Spleen (tissue), 11 donors: Measurements from ENCODE around the gene CDR2. TPM values are rescaled to one million over a fixed set of nuclear protein-coding genes. Genes with fewer than 3 reads are reported as not detected.
A peak's percentile ranks its signal among the peaks of the same experiment; 100 is the strongest.

Experiments
- DNase-seq: peaks from one replicate; pipeline ENCODE4 v3.0.0-alpha.2; 2020
- H3K27ac ChIP-seq, 8 donors: fragments of 200-600 bp; sonication (generic) in 7 of 8; 1 replicate in 4 of 8; 2 replicates in 4 of 8; pipeline versions ENCODE4 v1.5.0 to v1.8.0; 2016 to 2021; ENCODE audit warnings: inconsistent platforms in 4 of 8, mild to moderate bottlenecking in 4 of 8, moderate library complexity in 1 of 8
- H3K27me3 ChIP-seq, 7 donors: fragments of 200-600 bp; sonication (generic) in 6 of 7; replicated peaks in 1 of 7; 1 replicate in 4 of 7; 2 replicates in 3 of 7; pipeline versions ENCODE4 v1.5.0 to v1.8.0; 2016 to 2021; ENCODE audit warnings: inconsistent platforms in 3 of 7, mild to moderate bottlenecking in 1 of 7
- H3K36me3 ChIP-seq, 6 donors: fragments of 200-600 bp; sonication (generic) in 5 of 6; 1 replicate in 4 of 6; 2 replicates in 2 of 6; pipeline versions ENCODE4 v1.5.0 to v1.8.0; 2016 to 2021; ENCODE audit warnings: inconsistent platforms in 2 of 6
- H3K4me1 ChIP-seq, 6 donors: fragments of 200-600 bp; sonication (generic) in 5 of 6; 1 replicate in 3 of 6; 2 replicates in 3 of 6; pipeline versions ENCODE4 v1.5.0 to v1.8.0; 2016 to 2021; ENCODE audit warnings: inconsistent platforms in 3 of 6
- H3K4me3 ChIP-seq, 8 donors: fragments of 200-600 bp; sonication (generic) in 7 of 8; 1 replicate in 4 of 8; 2 replicates in 4 of 8; pipeline versions ENCODE4 v1.5.0 to v1.8.0; 2016 to 2021; ENCODE audit warnings: inconsistent platforms in 4 of 8, mild to moderate bottlenecking in 4 of 8, moderate library complexity in 2 of 8
- H3K9me3 ChIP-seq, 8 donors: fragments of 200-600 bp; sonication (generic) in 7 of 8; 1 replicate in 4 of 8; 2 replicates in 4 of 8; pipeline versions ENCODE4 v1.5.0 to v1.8.0; 2016 to 2021; ENCODE audit warnings: inconsistent platforms in 4 of 8
- CTCF ChIP-seq, 11 experiments: fragments of 200-600 bp in 7 of 11; fragments of 450-650 bp in 4 of 11; sonication (generic) in 4 of 11; IDR thresholded peaks in 8 of 11; conservative IDR thresholded peaks in 3 of 11; 1 replicate in 7 of 11; 2 replicates in 4 of 11; pipeline versions ENCODE4 v1.4.0 to v1.8.0; 2016 to 2021; ENCODE audit warnings: antibody characterized with exemption in 11 of 11, inconsistent platforms in 4 of 11, mild to moderate bottlenecking in 1 of 11
- POLR2A ChIP-seq, 3 donors: fragments of 450-650 bp; IDR thresholded peaks; one replicate each; pipeline ENCODE4 v1.5.1; 2017; ENCODE audit warnings: antibody characterized with exemption in 3 of 3, mild to moderate bottlenecking in 1 of 3
- POLR2AphosphoS5 ChIP-seq, 3 donors: sonication (generic); formaldehyde crosslinking; IDR thresholded peaks; one replicate each; pipeline ENCODE4 v1.5.1; 2017; ENCODE audit warnings: antibody characterized with exemption in 3 of 3
- whole genome bisulfite sequencing, 5 donors: extraction: QIAGEN DNeasy Blood & Tissue Kit in 3 of 5; methylation state at CpG; one replicate each; pipeline versions ENCODE4 v1.1.5 to v1.1.7; 2013 to 2018; 5-methylcytosine and 5-hydroxymethylcytosine counted together
- intact Hi-C: fragments of 100-400 bp; cut with DNase I; formaldehyde crosslinking; loops from one replicate; pipeline ENCODE4 v1.15.0; 2023; ENCODE audit warnings: low total_unique reads
- polyA plus RNA-seq, 3 donors: library from polyadenylated mRNA; stranded (reverse); fragments of 200-250 nt; gene quantifications; one replicate each; pipeline ENCODE4 v1.2.1, GENCODE V29; 2013
- total RNA-seq, 7 donors: library from RNA; depleted of rRNA in 3 of 7; stranded (reverse); fragments of >200 nt in 3 of 7; fragmentation: NEBNext Ultra II Directional in 4 of 7; extraction: Animal tissue kit (Norgen Biotek cat#: 25700) in 4 of 7; gene quantifications; one replicate each; pipeline versions ENCODE4 v1.1.0 to v1.2.1, GENCODE V29; 2016 to 2021
- donor health status: healthy with polysubstance abuse.
- donor health status: DM: no; HTN: no; CAD: no; lungs with moderate emphysema.
- donor health status: DM: no; HTN: no; CAD: no.
- donor health status: Bipolar disorder and iron deficiency.
- donor health status: healthy.
- donor health status: DM: no; HTN: no; CAD: no.
- donor health status: DM: yes; HTN: yes; CAD: no.

Gene CDR2
- total and polyA plus RNA-seq, 10 donors = 7.7 to 33.4 (median 23.6) TPM

- Histone ChIP-seq H3K4me1 (no peaks in the 10 kb centered on the region), H3K36me3 (no peaks in the 10 kb centered on the region), H3K27me3 (no peaks in the 10 kb centered on the region), H3K27ac (no peak overlapping the region), H3K4me3 (no peak overlapping the region), H3K9me3 (no peaks in the 10 kb centered on the region)
- DNase-seq = no peak
- no peak for TF ChIP-seq CTCF (IDR thresholded peaks at IDR 0.05 in 8 of 11, conservative IDR thresholded peaks at IDR 0.05 in 3 of 11)
- WGBS, 5 donors = 93 to 100% (median 97%) methylated on average over 1 of the region's 1 CpG
- intact Hi-C loops = no loop called here
These were observed 19.7 kb upstream of the CDR2 start for GRCh38 chr16:22394121-22394520.

GRCh38 chr16:22388101-22388644 is 13.8 kb upstream of the CDR2 start:
- 93 to 99% (median 97%) methylated on average over 3 of the region's 3 CpGs for WGBS, 5 donors
- no peak for DNase-seq
- Histone ChIP-seq H3K27ac (peak overlapping the region in 6 of 8 donors; percentile 42 to 69 (median 58)), H3K4me3 (no peak overlapping the region), H3K27me3 (no peaks in the 10 kb centered on the region), H3K4me1 (peaks cover 0 to 4% (median 0%) of the 10 kb centered on the region in 6 donors), H3K36me3 (peaks cover 0 to 4% (median 0%) of the 10 kb centered on the region in 6 donors), H3K9me3 (no peaks in the 10 kb centered on the region)
- TF ChIP-seq POLR2AphosphoS5 (IDR thresholded peaks at IDR 0.05) (no peak), CTCF (IDR thresholded peaks at IDR 0.05 in 8 of 11, conservative IDR thresholded peaks at IDR 0.05 in 3 of 11) (no peak), POLR2A (IDR thresholded peaks at IDR 0.05) (no peak)
- intact Hi-C loops = no loop called here

- no peaks in the 10 kb centered on the region for H3K9me3 ChIP-seq
- H3K27ac ChIP-seq = peak overlapping the region in 7 of 8 donors; percentile 42 to 69 (median 54)
- peaks cover 0 to 6% (median 0%) of the 10 kb centered on the region in 6 donors for H3K4me1 ChIP-seq
- no peak for DNase-seq
- intact Hi-C loops = no loop called here
- H3K36me3 ChIP-seq = peaks cover 0 to 4% (median 0%) of the 10 kb centered on the region in 6 donors
- no peak overlapping the region for H3K4me3 ChIP-seq
- TF ChIP-seq POLR2AphosphoS5 (IDR thresholded peaks at IDR 0.05) = no peak
- TF ChIP-seq CTCF (IDR thresholded peaks at IDR 0.05 in 8 of 11, conservative IDR thresholded peaks at IDR 0.05 in 3 of 11) = no peak
- no peak for TF ChIP-seq POLR2A (IDR thresholded peaks at IDR 0.05)
- WGBS, 5 donors = 75 to 82% (median 77%) methylated on average over 2 of the region's 2 CpGs
- no peaks in the 10 kb centered on the region for H3K27me3 ChIP-seq
These were observed 12.6 kb upstream of the CDR2 start for GRCh38 chr16:22386976-22387375.

- DNase-seq = no peak
- Histone ChIP-seq H3K4me1 (peaks cover 0 to 15% (median 3%) of the 10 kb centered on the region in 6 donors), H3K9me3 (no peaks in the 10 kb centered on the region), H3K27ac (peak overlapping the region in 3 of 8 donors; percentile 15 to 69 (median 23)), H3K4me3 (no peak overlapping the region), H3K27me3 (no peaks in the 10 kb centered on the region), H3K36me3 (peaks cover 0 to 4% (median 0%) of the 10 kb centered on the region in 6 donors)
- WGBS, 5 donors = 78 to 86% (median 84%) methylated on average over 3 of the region's 3 CpGs
- TF ChIP-seq POLR2AphosphoS5 (IDR thresholded peaks at IDR 0.05) (no peak), CTCF (IDR thresholded peaks at IDR 0.05 in 8 of 11, conservative IDR thresholded peaks at IDR 0.05 in 3 of 11) (no peak), POLR2A (IDR thresholded peaks at IDR 0.05) (no peak)
- intact Hi-C loops = no loop called here
These were observed 10.8 kb upstream of the CDR2 start for GRCh38 chr16:22385196-22385595.
